ENCODE data around the gene AGL.
"Not testable (repeated sequence)": the region's sequence is repeated elsewhere in the genome, so short reads cannot be mapped to it uniquely, and the experiment has no call there.

AGL gene

GRCh38 chr1:99917214-99917613 lies 67.1 kb downstream of the AGL start:
- in situ Hi-C loops (cut with MboI; ENCODE audit: low pct_unique_long_range_greater_than_20kb, low sequenced_read_pairs), result no loop called here
- no peak for DNase-seq

DNA sequence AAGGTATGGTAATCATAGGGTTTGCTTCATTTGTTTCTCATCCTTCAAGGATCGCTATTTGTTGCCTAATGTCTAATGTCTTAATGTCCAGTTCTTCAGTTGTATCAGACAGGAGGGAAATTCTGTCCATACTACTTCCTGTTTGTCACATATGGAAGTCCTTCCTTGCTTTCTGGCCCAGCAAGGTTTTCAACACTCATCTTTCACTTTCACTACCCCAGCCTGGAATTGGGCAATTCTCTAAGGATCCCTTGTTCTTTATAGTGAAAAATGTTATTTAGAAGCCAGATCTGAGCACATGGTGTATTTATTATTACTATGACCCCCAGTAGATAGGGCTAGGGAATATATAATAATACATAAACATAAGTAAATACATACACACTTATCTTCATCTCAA lies 69.1 kb downstream of the AGL start:
- DNase-seq, result no peak
- in situ Hi-C loops (cut with MboI; ENCODE audit: low pct_unique_long_range_greater_than_20kb, low sequenced_read_pairs), result no loop called here

GRCh38 chr1:99934801-99935200 lies 84.6 kb downstream of the AGL start:
- DNase-seq, result no peak
- in situ Hi-C loops (cut with MboI; ENCODE audit: low pct_unique_long_range_greater_than_20kb, low sequenced_read_pairs), result no loop called here

DNA sequence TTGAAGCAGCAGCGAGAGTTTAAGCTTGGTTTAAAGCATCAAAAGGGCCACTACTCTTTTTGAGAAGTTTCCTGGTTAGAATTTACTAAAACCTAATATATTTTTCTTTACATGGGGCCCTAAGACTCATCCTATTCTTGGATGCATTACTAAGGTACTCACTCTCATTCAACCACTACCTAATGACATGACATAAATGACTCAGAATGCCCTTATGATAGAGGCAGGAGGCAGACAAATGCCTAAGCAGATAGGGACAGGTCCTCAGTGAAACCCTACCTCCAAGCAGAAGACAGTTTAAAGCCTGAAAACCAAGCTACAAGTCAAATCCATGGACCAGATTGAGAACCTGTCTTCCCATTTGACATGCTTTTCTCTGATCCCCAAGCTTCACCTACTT lies 85.4 kb downstream of the AGL start:
- DNase-seq, result no peak
- in situ Hi-C loops (cut with MboI; ENCODE audit: low pct_unique_long_range_greater_than_20kb, low sequenced_read_pairs), result no loop called here

- in situ Hi-C loops (cut with MboI; ENCODE audit: low pct_unique_long_range_greater_than_20kb, low sequenced_read_pairs), result no loop called here
- no peak for DNase-seq
These were observed 85.9 kb downstream of the AGL start for GRCh38 chr1:99936071-99936470.

- DNase-seq, result no peak
- in situ Hi-C loops (cut with MboI; ENCODE audit: low pct_unique_long_range_greater_than_20kb, low sequenced_read_pairs), result no loop called here
These were observed 92.6 kb downstream of the AGL start for GRCh38 chr1:99942723-99943122.

DNA sequence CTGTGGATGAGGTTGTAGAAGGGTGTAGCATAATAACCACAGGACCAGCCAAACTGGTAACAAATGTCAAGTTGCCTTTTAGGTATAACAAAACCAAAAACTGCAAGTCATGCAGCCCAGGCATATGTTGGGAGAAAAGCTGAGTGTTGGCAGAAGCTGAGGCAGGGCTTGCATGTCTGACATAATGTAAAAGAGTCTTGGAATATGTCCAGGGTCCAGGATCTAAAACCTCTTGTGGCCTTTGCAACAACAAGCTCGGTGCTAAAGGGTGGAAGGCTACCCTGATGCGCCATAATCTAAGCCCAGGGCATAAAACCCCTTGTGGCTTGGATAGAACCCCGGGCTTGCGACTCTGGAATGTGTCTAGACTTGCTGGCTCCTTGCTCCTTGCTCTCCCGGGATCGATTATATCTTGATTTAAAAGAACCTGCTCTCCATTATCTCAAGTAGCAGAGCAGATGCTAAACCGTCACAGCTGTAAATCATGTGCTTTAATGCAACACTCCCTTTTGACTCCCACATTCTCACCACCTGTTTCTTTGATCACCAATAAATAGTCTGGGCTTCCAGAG lies 93.1 kb downstream of the AGL start:
- no peak for DNase-seq
- in situ Hi-C loops (cut with MboI; ENCODE audit: low pct_unique_long_range_greater_than_20kb, low sequenced_read_pairs), result no loop called here

- in situ Hi-C loops (cut with MboI; ENCODE audit: low pct_unique_long_range_greater_than_20kb, low sequenced_read_pairs), result no loop called here
- DNase-seq, result no peak
These were observed 94.0 kb downstream of the AGL start for GRCh38 chr1:99944192-99944591.

- in situ Hi-C loops (cut with MboI; ENCODE audit: low pct_unique_long_range_greater_than_20kb, low sequenced_read_pairs), result no loop called here
- no peak for DNase-seq
These were observed 95.0 kb downstream of the AGL start for GRCh38 chr1:99945174-99945573.

DNA sequence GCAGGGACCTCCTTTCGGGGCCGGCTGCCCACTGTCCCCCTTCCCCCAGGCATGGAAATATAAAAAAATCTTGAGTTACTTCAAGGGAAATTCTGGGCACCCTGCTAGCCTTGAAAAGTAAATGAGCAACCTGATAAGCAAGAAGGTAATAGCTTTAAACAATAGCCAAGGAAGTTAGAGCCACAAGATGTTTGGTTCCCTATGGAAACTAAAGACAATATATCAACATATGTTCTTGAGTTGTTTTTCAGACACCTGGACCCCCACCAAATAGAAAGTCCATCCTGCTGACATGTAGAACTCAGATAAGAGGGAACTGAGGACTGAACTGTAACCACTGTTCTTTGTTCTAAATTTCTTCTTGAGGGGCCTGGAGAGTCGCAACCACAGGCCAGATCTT lies 100.3 kb downstream of the AGL start:
- in situ Hi-C loops (cut with MboI; ENCODE audit: low pct_unique_long_range_greater_than_20kb, low sequenced_read_pairs), result no loop called here
- no peak for DNase-seq

DNA sequence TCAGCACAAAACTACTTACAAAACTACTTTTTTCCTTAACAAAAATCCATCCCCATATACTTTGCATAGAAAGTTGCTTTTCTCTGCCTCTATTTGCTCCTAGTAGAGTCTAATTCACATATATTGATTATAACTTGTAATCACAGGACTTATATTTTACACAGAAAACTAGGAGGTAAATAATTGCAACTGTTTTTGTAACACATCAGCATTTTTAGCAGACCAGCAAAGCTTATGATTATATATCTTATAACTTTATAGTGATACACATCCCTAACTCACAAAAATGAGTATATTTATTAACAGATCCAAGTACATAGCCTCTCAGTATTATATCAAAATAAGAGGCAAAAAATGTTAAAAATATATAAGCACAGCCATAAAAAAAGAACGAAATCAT lies 102.4 kb downstream of the AGL start:
- DNase-seq, result no peak
- in situ Hi-C loops (cut with MboI; ENCODE audit: low pct_unique_long_range_greater_than_20kb, low sequenced_read_pairs), result no loop called here

DNA sequence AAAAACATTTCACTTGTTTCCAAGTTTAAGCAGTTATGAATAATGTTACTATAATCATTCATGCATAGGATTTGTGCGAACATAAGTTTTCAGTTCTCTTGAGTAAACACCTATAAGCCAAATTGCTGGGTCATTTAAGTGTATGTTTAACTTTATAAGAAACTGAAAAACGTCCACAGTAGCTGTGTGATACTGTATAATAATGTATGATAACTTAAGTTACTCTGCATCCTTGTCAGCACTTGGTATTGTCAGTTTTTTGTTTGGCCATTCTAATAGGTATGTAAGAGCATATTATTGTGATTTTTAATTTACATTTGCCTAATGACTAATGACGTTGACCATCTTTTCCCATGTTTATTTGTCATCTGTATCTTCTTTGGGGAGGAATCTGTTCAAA lies 105.2 kb downstream of the AGL start:
- in situ Hi-C loops (cut with MboI; ENCODE audit: low pct_unique_long_range_greater_than_20kb, low sequenced_read_pairs), result no loop called here
- DNase-seq, result no peak

- in situ Hi-C loops (cut with MboI; ENCODE audit: low pct_unique_long_range_greater_than_20kb, low sequenced_read_pairs), result no loop called here
- DNase-seq, result no peak
These were observed 106.6 kb downstream of the AGL start for GRCh38 chr1:99956755-99957154.

- in situ Hi-C loops (cut with MboI; ENCODE audit: low pct_unique_long_range_greater_than_20kb, low sequenced_read_pairs), result no loop called here
- no peak for DNase-seq
These were observed 107.7 kb downstream of the AGL start for GRCh38 chr1:99957818-99958217.

GRCh38 chr1:99959189-99959705 lies 109.1 kb downstream of the AGL start:
- DNase-seq; in situ Hi-C loops (cut with MboI; ENCODE audit: low pct_unique_long_range_greater_than_20kb, low sequenced_read_pairs): not testable (repeated sequence)

GRCh38 chr1:99960260-99960659 lies 110.1 kb downstream of the AGL start:
- DNase-seq; in situ Hi-C loops (cut with MboI; ENCODE audit: low pct_unique_long_range_greater_than_20kb, low sequenced_read_pairs): not testable (repeated sequence)

DNA sequence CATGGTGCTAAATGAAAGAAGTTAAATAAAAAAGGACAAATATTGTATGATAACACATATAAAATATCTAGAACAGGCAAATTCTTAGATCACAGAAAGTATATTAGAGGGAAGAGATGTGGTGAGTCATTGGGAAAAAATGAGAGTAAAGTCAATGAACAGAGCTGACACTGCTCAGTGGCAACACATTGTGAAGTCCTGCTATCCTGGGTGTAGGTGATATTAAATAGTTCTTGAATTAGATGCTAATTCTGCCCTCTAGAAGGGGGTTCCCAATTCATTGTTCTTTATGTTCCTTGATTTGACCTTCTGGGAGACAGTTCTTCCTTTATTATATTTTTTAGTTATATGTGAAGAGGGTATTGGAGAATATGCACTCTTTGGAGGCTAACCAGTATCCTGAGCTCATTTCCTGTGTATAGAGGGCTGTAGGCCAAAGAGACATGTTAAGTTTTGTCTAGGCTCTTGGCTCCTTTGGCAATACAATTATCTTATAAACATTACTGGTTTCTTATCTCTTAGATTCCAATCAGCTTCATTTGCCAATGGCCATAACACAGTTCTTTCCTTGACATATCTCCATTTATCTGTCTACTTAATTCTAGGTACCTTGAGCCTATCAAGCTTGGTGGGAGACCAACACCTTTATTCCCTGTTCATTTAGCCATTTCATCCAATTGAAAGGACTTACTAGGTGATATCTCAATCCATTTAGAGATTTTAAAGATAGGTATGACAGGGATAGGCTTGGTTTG lies 113.1 kb downstream of the AGL start:
- in situ Hi-C loops (cut with MboI; ENCODE audit: low pct_unique_long_range_greater_than_20kb, low sequenced_read_pairs), result no loop called here
- DNase-seq, result no peak

DNA sequence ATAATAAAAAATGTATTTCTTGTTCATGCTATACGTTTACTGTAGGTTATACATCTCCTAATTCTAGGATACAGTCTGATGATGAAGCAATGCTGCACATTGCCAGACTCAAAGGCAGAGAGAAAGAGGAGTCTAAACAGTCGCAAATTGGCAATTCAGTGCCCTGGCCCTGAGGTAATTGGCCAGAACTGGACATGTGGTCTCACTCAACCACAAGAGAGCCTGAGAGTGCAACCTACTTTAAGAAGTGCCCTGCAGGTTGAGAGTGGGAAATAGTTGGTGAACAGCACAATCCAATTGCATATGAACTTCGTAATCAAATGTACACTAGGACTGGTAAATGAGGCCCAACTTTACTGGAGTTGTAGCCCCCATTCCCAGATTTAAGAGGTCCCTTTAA lies 114.6 kb downstream of the AGL start:
- no peak for DNase-seq
- in situ Hi-C loops (cut with MboI; ENCODE audit: low pct_unique_long_range_greater_than_20kb, low sequenced_read_pairs), result no loop called here

DNA sequence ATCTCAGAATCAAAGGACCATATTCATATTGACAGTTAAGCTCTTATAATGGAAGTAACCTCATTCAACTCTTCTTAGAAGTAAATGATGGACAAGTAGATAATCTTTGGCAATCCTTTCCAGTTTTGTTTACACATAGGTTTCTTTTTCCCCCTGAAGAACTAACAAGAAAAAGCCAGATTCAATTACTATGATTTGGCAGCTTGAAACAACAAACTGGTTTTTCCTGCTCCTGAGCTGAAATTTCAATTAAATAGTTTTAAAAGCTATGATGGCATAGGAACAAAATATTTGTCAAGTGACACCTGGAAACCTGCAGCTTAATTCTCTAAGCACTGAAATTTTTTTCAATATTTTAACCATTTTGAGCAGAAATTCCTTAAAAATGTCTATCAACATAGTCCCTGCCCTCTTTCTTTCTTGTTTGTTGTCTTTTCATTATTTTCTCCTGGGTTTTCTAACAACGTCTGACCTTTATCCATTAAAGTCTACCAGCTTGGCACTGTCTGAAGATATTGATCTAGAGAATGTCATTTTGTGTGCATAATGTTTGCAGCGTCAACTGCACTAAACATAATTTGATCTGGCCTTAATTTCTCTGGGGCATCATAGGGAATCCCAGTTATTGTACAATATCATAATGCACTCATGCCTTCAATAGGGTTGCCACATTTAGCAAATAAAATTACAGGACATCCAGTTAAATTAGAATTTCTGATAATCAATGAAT lies 115.7 kb downstream of the AGL start:
- no peak for DNase-seq
- in situ Hi-C loops (cut with MboI; ENCODE audit: low pct_unique_long_range_greater_than_20kb, low sequenced_read_pairs), result no loop called here

GRCh38 chr1:99968214-99968613 lies 118.1 kb downstream of the AGL start:
- DNase-seq, result no peak
- in situ Hi-C loops (cut with MboI; ENCODE audit: low pct_unique_long_range_greater_than_20kb, low sequenced_read_pairs), result no loop called here
